Sigmoid colon (tissue), 7 donors: Measurements from ENCODE around the gene KCNJ4. TPM values are rescaled to one million over a fixed set of nuclear protein-coding genes. Genes with fewer than 3 reads are reported as not detected.

Source experiments
- DNase-seq: peaks from one replicate; pipeline ENCODE4 v3.0.0-alpha.2; 2019
- H3K27ac ChIP-seq, 4 donors: fragments of 200-600 bp; sonication (generic); one replicate each; pipeline ENCODE4 v1.5.1; 2016 to 2019; ENCODE audit warnings: mild to moderate bottlenecking in 1 of 4
- H3K27me3 ChIP-seq, 3 donors: fragments of 200-600 bp; sonication (generic); one replicate each; pipeline ENCODE4 v1.5.1; 2019; ENCODE audit warnings: mild to moderate bottlenecking in 1 of 3
- H3K36me3 ChIP-seq, 4 donors: fragments of 200-600 bp; sonication (generic); one replicate each; pipeline ENCODE4 v1.5.1; 2016 to 2019
- H3K4me1 ChIP-seq, 4 donors: fragments of 200-600 bp; sonication (generic); one replicate each; pipeline ENCODE4 v1.5.1; 2017 to 2019
- H3K4me3 ChIP-seq, 4 donors: fragments of 200-600 bp; sonication (generic); one replicate each; pipeline ENCODE4 v1.5.1; 2017 to 2019; ENCODE audit warnings: mild to moderate bottlenecking in 2 of 4, moderate library complexity in 1 of 4
- H3K9me3 ChIP-seq, 4 donors: fragments of 200-600 bp in 3 of 4; sonication (generic) in 3 of 4; one replicate each; pipeline versions ENCODE4 v1.5.1 to v1.6.1; 2013 to 2019
- EP300 ChIP-seq, 4 donors: sonication (generic); formaldehyde crosslinking; IDR thresholded peaks; one replicate each; pipeline ENCODE4 v1.6.1; 2017; ENCODE audit warnings: antibody characterized with exemption in 4 of 4
- POLR2A ChIP-seq, 2 donors: fragments of 450-650 bp; IDR thresholded peaks; one replicate each; pipeline ENCODE4 v1.6.1; 2016; ENCODE audit warnings: antibody characterized with exemption in 2 of 2, mild to moderate bottlenecking in 2 of 2, moderate library complexity in 2 of 2
- POLR2AphosphoS5 ChIP-seq, 4 donors: sonication (generic); formaldehyde crosslinking; IDR thresholded peaks; one replicate each; pipeline ENCODE4 v1.6.1; 2017; ENCODE audit warnings: antibody characterized with exemption in 4 of 4
- WGBS, 2 donors: extraction: QIAGEN DNeasy Blood & Tissue Kit; methylation state at CpG; one replicate each; pipeline ENCODE4 v1.1.7; 2013; 5-methylcytosine and 5-hydroxymethylcytosine counted together
- intact Hi-C: fragments of 100-400 bp; cut with DNase I; formaldehyde crosslinking; loops from one replicate; pipeline ENCODE4 v1.15.1; 2023
- polyA plus RNA-seq, 3 donors: library from polyadenylated mRNA; stranded (reverse); fragments of 200-250 nt; gene quantifications; one replicate each; pipeline ENCODE4 v1.2.3, GENCODE V29; 2013
- total RNA-seq, 4 donors: library from RNA; depleted of rRNA; stranded (reverse); fragments of >200 nt; gene quantifications; one replicate each; pipeline ENCODE4 v1.1.0, GENCODE V29; 2016
- TF ChIP-seq, protein P1 (sequence below), 4 experiments: fragments of 450-650 bp in 3 of 4; fragments of 200-600 bp in 1 of 4; IDR thresholded peaks; one replicate each; pipeline ENCODE4 v1.5.1; 2016 to 2019; ENCODE audit warnings: antibody characterized with exemption in 4 of 4, mild to moderate bottlenecking in 3 of 4, moderate library complexity in 2 of 4
- donor health status: healthy with polysubstance abuse.
- donor health status: Bipolar disorder and iron deficiency.
- donor health status: healthy.

Gene KCNJ4
- total and polyA plus RNA-seq, 7 donors: 0.03 TPM; not detected in 6

GRCh38 chr22:38461057-38461413, 6.0 kb upstream of the KCNJ4 start:
- Histone ChIP-seq H3K9me3 (no peaks in the 10 kb centered on the region), H3K27ac (no peak overlapping the region), H3K36me3 (no peaks in the 10 kb centered on the region), H3K27me3 (peaks cover 1 to 70% (median 20%) of the 10 kb centered on the region in 3 donors), H3K4me1 (peaks cover 0 to 14% (median 12%) of the 10 kb centered on the region in 4 donors), H3K4me3 (peak overlapping the region in 2 of 4 donors; percentile 11 to 27)
- intact Hi-C loops: loop anchor here (5.0 kb wide), 1 partner anchor 64 kb away; no protein-coding TSS in a partner anchor
- DNase-seq: no peak
- WGBS, 2 donors: 21 to 57% methylated on average over 9 of the region's 9 CpGs
- TF ChIP-seq EP300 (IDR thresholded peaks at IDR 0.05) (no peak), POLR2AphosphoS5 (IDR thresholded peaks at IDR 0.05) (no peak), POLR2A (IDR thresholded peaks at IDR 0.05) (no peak)
- TF ChIP-seq, protein P1, sequence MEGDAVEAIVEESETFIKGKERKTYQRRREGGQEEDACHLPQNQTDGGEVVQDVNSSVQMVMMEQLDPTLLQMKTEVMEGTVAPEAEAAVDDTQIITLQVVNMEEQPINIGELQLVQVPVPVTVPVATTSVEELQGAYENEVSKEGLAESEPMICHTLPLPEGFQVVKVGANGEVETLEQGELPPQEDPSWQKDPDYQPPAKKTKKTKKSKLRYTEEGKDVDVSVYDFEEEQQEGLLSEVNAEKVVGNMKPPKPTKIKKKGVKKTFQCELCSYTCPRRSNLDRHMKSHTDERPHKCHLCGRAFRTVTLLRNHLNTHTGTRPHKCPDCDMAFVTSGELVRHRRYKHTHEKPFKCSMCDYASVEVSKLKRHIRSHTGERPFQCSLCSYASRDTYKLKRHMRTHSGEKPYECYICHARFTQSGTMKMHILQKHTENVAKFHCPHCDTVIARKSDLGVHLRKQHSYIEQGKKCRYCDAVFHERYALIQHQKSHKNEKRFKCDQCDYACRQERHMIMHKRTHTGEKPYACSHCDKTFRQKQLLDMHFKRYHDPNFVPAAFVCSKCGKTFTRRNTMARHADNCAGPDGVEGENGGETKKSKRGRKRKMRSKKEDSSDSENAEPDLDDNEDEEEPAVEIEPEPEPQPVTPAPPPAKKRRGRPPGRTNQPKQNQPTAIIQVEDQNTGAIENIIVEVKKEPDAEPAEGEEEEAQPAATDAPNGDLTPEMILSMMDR (IDR thresholded peaks at IDR 0.05): no peak

DNA sequence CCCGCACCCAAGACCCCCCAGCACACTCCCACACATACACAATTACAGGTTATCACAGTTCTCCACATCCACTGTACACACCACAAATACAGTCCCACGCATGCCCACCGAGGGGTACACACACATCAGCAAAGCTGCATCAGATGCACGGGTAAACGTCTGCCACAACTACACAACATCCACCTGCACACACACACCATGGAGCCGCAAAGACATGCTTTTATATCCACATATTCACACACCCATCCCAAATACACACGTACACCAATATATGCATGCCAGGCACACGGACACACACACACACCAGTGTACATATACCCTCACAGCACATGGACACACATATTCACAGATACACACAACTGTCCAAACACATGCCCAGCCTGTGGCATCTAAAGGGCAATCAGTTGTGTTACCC, 5.4 kb upstream of the KCNJ4 start:
- Histone ChIP-seq H3K36me3 (no peaks in the 10 kb centered on the region), H3K4me3 (no peak overlapping the region), H3K9me3 (no peaks in the 10 kb centered on the region), H3K27me3 (peaks cover 7 to 76% (median 23%) of the 10 kb centered on the region in 3 donors), H3K4me1 (peaks cover 0 to 20% (median 18%) of the 10 kb centered on the region in 4 donors), H3K27ac (no peak overlapping the region)
- intact Hi-C loops: loop anchor here (5.0 kb wide), 1 partner anchor 63 kb away; no protein-coding TSS in a partner anchor
- 13 to 59% methylated on average over 8 of the region's 8 CpGs for WGBS, 2 donors
- TF ChIP-seq, protein P1 (IDR thresholded peaks at IDR 0.05): no peak
- TF ChIP-seq POLR2AphosphoS5 (IDR thresholded peaks at IDR 0.05) (no peak), EP300 (IDR thresholded peaks at IDR 0.05) (no peak), POLR2A (IDR thresholded peaks at IDR 0.05) (no peak)
- no peak for DNase-seq

- peaks cover 0 to 36% (median 34%) of the 10 kb centered on the region in 4 donors for H3K4me1 ChIP-seq
- no peak overlapping the region for H3K4me3 ChIP-seq
- 62 to 83% methylated on average over 14 of the region's 14 CpGs for WGBS, 2 donors
- intact Hi-C loops: no loop called here
- H3K9me3 ChIP-seq: no peaks in the 10 kb centered on the region
- DNase-seq: no peak
- peaks cover 27 to 88% (median 55%) of the 10 kb centered on the region in 3 donors for H3K27me3 ChIP-seq
- H3K27ac ChIP-seq: no peak overlapping the region
- TF ChIP-seq EP300 (IDR thresholded peaks at IDR 0.05): no peak
- TF ChIP-seq, protein P1 (IDR thresholded peaks at IDR 0.05): no peak
- TF ChIP-seq POLR2AphosphoS5 (IDR thresholded peaks at IDR 0.05): no peak
- no peak for TF ChIP-seq POLR2A (IDR thresholded peaks at IDR 0.05)
- H3K36me3 ChIP-seq: no peaks in the 10 kb centered on the region
Measured at GRCh38 chr22:38456841-38457699, 2.1 kb upstream of the KCNJ4 start.

GRCh38 chr22:38456272-38456835, 1.4 kb upstream of the KCNJ4 start:
- Histone ChIP-seq H3K36me3 (no peaks in the 10 kb centered on the region), H3K4me1 (peaks cover 0 to 29% (median 27%) of the 10 kb centered on the region in 4 donors), H3K27me3 (peaks cover 30 to 84% (median 57%) of the 10 kb centered on the region in 3 donors), H3K9me3 (no peaks in the 10 kb centered on the region), H3K27ac (no peak overlapping the region), H3K4me3 (peak overlapping the region in 1 of 4 donors; percentile 52)
- TF ChIP-seq POLR2AphosphoS5 (IDR thresholded peaks at IDR 0.05) (no peak), POLR2A (IDR thresholded peaks at IDR 0.05) (no peak), EP300 (IDR thresholded peaks at IDR 0.05) (no peak)
- TF ChIP-seq, protein P1 (IDR thresholded peaks at IDR 0.05): no peak
- intact Hi-C loops: no loop called here
- WGBS, 2 donors: 28 to 46% methylated on average over 17 of the region's 17 CpGs
- DNase-seq: no peak
